ENCODE measurements around the gene ANP32E. TPM values are rescaled to one million over a fixed set of nuclear protein-coding genes. Genes with fewer than 3 reads are reported as not detected.

The ANP32E gene
- 9.7 and 17.4 TPM in 2 replicates for total RNA-seq

- DNase-seq (ENCODE audit: low read depth in 2 of 2) = peak; percentile 99 to 100
Observed at GRCh38 chr1:150235852-150236613, at the start of gene ANP32E. TSS of gene ANP32E (minus strand) at chr1:150236112. CDS start at chr1:150235786, 326 bp downstream.

DNA sequence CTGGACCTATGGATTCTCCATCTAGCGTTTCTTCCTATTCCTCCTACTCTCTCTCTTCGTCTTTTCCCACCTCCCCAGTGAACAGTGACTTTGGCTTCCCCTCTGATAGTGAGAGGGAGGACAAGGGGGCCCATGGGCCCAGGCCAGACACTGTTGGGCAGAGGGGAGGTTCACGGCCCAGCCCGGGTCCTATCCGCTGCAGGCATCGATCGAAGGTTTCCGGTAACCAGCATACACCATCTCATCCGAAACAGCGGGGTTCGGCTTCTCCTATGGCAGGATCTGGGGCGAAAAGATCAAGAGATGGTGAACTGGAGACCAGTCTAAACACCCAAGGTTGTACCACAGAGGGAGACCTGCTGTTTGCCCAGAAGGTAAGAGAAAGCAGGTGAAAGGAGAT lies 47.3 kb upstream of the ANP32E start:
- DNase-seq (ENCODE audit: low read depth in 2 of 2) = no peak

GRCh38 chr1:150282558-150282958 lies 46.6 kb upstream of the ANP32E start:
- no peak for DNase-seq (ENCODE audit: low read depth in 2 of 2)

GRCh38 chr1:150281758-150282557 lies 46.0 kb upstream of the ANP32E start, which contains the start of gene CIART:
TSS of gene CIART (plus strand) at chr1:150282554. CDS start at chr1:150283268, 714 bp downstream.
- peak; percentile 97 to 98 for DNase-seq (ENCODE audit: low read depth in 2 of 2)

- peak; percentile 65 to 83 for DNase-seq (ENCODE audit: low read depth in 2 of 2)
Observed at GRCh38 chr1:150281221-150281757, 45.4 kb upstream of the ANP32E start.

GRCh38 chr1:150280138-150280707 lies 44.3 kb upstream of the ANP32E start:
- no peak for DNase-seq (ENCODE audit: low read depth in 2 of 2)

GRCh38 chr1:150273311-150273710 lies 37.4 kb upstream of the ANP32E start:
- DNase-seq (ENCODE audit: low read depth in 2 of 2) = peak in 1 of 2 donors; percentile 51

GRCh38 chr1:150271291-150271959 lies 35.5 kb upstream of the ANP32E start:
- no peak for DNase-seq (ENCODE audit: low read depth in 2 of 2)

GRCh38 chr1:150269451-150269850 lies 33.5 kb upstream of the ANP32E start:
- peak in 1 of 2 donors; percentile 49 for DNase-seq (ENCODE audit: low read depth in 2 of 2)

- peak; percentile 98 for DNase-seq (ENCODE audit: low read depth in 2 of 2)
Observed at GRCh38 chr1:150268705-150269403, 32.9 kb upstream of the ANP32E start, which contains the start of gene APH1A. TSS of gene APH1A (minus strand) at chr1:150269016. CDS start at chr1:150268810, 206 bp downstream.

- DNase-seq (ENCODE audit: low read depth in 2 of 2) = peak; percentile 55 to 66
Observed at GRCh38 chr1:150268340-150268704, 32.4 kb upstream of the ANP32E start.

DNA sequence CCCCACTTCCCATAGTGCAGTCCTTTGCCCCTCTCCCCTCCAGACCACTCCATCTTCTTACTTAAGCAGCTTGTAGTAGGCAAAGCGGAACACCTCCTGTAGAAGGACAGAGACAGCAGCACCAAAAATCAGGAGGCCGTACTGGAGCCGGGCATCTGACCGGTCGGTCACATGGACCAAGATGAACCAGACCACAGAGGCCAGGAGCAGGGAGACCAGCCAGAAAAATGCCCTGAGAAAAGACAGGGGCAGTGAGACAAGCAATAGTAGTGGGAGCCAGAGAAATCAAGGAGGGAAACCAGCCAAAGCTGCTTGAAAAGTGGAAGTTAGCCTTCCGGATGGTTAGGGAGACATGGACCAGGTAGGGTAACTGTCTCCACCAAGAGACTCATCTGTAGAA lies 32.0 kb upstream of the ANP32E start:
- DNase-seq (ENCODE audit: low read depth in 2 of 2) = peak in 1 of 2 donors; percentile 17

GRCh38 chr1:150263549-150263948 lies 27.6 kb upstream of the ANP32E start:
- DNase-seq (ENCODE audit: low read depth in 2 of 2) = no peak

GRCh38 chr1:150262388-150263320 lies 26.7 kb upstream of the ANP32E start:
- no peak for DNase-seq (ENCODE audit: low read depth in 2 of 2)

DNA sequence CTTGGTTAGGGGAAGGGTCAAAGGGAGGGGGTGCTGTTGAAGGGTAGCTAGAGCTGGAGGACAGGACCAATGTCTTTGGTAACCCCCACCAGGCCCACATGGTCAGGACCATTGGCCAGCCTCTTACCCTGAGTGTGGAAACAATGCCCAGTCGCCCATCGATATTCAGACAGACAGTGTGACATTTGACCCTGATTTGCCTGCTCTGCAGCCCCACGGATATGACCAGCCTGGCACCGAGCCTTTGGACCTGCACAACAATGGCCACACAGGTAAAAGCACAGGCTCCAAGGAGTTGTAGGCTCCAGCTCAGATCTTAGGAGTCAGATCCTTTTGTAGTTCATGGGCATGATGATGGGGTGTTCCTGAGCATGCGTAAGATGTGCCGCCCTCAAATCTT lies 25.5 kb upstream of the ANP32E start:
- DNase-seq (ENCODE audit: low read depth in 2 of 2) = no peak

- DNase-seq (ENCODE audit: low read depth in 2 of 2) = peak in 1 of 2 donors; percentile 41
Observed at GRCh38 chr1:150259758-150260669, 24.1 kb upstream of the ANP32E start.

DNA sequence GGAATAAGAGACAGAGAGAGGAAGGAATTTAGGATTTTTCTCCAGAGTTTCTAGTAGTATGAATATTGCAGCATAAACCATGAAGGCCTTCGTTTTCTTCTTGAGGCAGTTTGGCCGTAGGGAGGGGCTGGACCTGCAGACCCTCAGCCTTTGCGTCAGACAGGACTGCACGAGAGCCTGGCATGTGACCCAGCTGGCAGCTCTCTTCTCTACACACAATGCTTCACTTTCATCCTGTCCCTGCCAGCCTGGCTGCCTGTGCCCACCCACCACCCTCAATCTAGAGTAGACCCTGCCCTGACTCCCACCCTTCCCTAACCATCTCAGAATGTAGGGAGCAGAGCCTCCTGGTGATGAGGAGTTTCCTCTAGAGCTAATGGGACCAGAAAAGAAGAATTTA lies 23.3 kb upstream of the ANP32E start:
- no peak for DNase-seq (ENCODE audit: low read depth in 2 of 2)

Data from lung microvascular endothelial cell (primary cell).